ENCODE data around the gene STK36. TPM values are rescaled to one million over a fixed set of nuclear protein-coding genes. Genes with fewer than 3 reads are reported as not detected.
A peak's percentile ranks its signal among the peaks of the same experiment; 100 is the strongest.

The STK36 gene
- total RNA-seq, 1 experiment from 2014 or later: 48.6 TPM

- Histone ChIP-seq H3K4me3 (ENCODE audit: low read depth in 2 of 2, low read length in 2 of 2) (peak within 1 kb of the TSS; percentile 67 to 85), H3K36me3 (ENCODE audit: control insufficient read depth, insufficient read depth, low read length) (peaks cover 15% of the 10 kb centered on the region), H3K27me3 (ENCODE audit: control insufficient read depth, insufficient read depth, low read length) (no peaks in the 10 kb centered on the region), H3K27ac (ENCODE audit: low read length) (peak within 1 kb of the TSS; percentile 89), H3K9me3 (ENCODE audit: control insufficient read depth, insufficient read depth, low read depth, low read length) (no peaks in the 10 kb centered on the region), H3K4me1 (ENCODE audit: control insufficient read depth, insufficient read depth, low read length) (peaks cover 12% of the 10 kb centered on the region)
- TF ChIP-seq, protein P1, sequence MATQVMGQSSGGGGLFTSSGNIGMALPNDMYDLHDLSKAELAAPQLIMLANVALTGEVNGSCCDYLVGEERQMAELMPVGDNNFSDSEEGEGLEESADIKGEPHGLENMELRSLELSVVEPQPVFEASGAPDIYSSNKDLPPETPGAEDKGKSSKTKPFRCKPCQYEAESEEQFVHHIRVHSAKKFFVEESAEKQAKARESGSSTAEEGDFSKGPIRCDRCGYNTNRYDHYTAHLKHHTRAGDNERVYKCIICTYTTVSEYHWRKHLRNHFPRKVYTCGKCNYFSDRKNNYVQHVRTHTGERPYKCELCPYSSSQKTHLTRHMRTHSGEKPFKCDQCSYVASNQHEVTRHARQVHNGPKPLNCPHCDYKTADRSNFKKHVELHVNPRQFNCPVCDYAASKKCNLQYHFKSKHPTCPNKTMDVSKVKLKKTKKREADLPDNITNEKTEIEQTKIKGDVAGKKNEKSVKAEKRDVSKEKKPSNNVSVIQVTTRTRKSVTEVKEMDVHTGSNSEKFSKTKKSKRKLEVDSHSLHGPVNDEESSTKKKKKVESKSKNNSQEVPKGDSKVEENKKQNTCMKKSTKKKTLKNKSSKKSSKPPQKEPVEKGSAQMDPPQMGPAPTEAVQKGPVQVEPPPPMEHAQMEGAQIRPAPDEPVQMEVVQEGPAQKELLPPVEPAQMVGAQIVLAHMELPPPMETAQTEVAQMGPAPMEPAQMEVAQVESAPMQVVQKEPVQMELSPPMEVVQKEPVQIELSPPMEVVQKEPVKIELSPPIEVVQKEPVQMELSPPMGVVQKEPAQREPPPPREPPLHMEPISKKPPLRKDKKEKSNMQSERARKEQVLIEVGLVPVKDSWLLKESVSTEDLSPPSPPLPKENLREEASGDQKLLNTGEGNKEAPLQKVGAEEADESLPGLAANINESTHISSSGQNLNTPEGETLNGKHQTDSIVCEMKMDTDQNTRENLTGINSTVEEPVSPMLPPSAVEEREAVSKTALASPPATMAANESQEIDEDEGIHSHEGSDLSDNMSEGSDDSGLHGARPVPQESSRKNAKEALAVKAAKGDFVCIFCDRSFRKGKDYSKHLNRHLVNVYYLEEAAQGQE (IDR thresholded peaks at IDR 0.05; ENCODE audit: insufficient read depth in 1 of 2, low read depth in 2 of 2, low read length in 1 of 2): no peak
- TF ChIP-seq SIN3A (IDR thresholded peaks at IDR 0.05; ENCODE audit: borderline replicate concordance, insufficient read depth, low read depth, low read length) (peak; percentile 90; the same call in 1 of the 2 replicates), POLR2AphosphoS5 (IDR thresholded peaks at IDR 0.05; ENCODE audit: low read depth, low read length) (peak; percentile 75), TCF7L2 (IDR thresholded peaks at IDR 0.05; ENCODE audit: low read depth, low read length) (peak; percentile 98)
- in situ Hi-C loops (cut with HindIII; ENCODE audit: low pct_unique_long_range_greater_than_20kb, low sequenced_read_pairs): no loop called here
- ATAC-seq: peak; percentile 97
- BruUV-seq (replicated peaks): no TSS peak
- POLR2A ChIA-PET: interaction anchor here (0.6 to 0.9 kb wide), 4 partner anchors 12 to 188 kb away, joined by 3 to 18 read pairs (median 8); partner anchors contain the start of genes RNF25 and STK36
- DNase-seq (ENCODE audit: low read depth, low spot score): peak; percentile 60
- intact Hi-C loops (cut with micrococcal nuclease; ENCODE audit: unreplicated experiment): loop anchor here (2.0 kb wide), 1 partner anchor 187 kb away; no protein-coding TSS in a partner anchor
- CTCF ChIA-PET: interaction anchor here (0.6 to 1.8 kb wide), 9 partner anchors 12 to 239 kb away, joined by 3 to 16 read pairs (median 5); no protein-coding TSS in a partner anchor
These were observed 12.5 kb upstream of the STK36 start, which contains the start of the genes BCS1L and ZNF142 for GRCh38 chr2:218659258-218659987. BCS1L (plus strand) TSS chr2:218659683; CDS start chr2:218660988, 1,305 bp downstream. ZNF142 (minus strand) TSS chr2:218659623; CDS start chr2:218656429, 3,194 bp downstream.

GRCh38 chr2:218659988-218660358, 11.9 kb upstream of the STK36 start:
- Histone ChIP-seq H3K4me3 (ENCODE audit: low read depth in 2 of 2, low read length in 2 of 2) (peak overlapping the region; percentile 67 to 85), H3K27me3 (ENCODE audit: control insufficient read depth, insufficient read depth, low read length) (no peaks in the 10 kb centered on the region), H3K4me1 (ENCODE audit: control insufficient read depth, insufficient read depth, low read length) (peaks cover 12% of the 10 kb centered on the region), H3K36me3 (ENCODE audit: control insufficient read depth, insufficient read depth, low read length) (peaks cover 15% of the 10 kb centered on the region), H3K27ac (ENCODE audit: low read length) (peak overlapping the region; percentile 89), H3K9me3 (ENCODE audit: control insufficient read depth, insufficient read depth, low read depth, low read length) (no peaks in the 10 kb centered on the region)
- no peak for TF ChIP-seq POLR2AphosphoS5 (IDR thresholded peaks at IDR 0.05; ENCODE audit: low read depth, low read length)
- TF ChIP-seq SIN3A (IDR thresholded peaks at IDR 0.05; ENCODE audit: borderline replicate concordance, insufficient read depth, low read depth, low read length): no peak
- TF ChIP-seq, protein P1 (IDR thresholded peaks at IDR 0.05; ENCODE audit: insufficient read depth in 1 of 2, low read depth in 2 of 2, low read length in 1 of 2): no peak
- TF ChIP-seq CTCF (IDR thresholded peaks at IDR 0.05): no peak
- no peak for TF ChIP-seq TCF7L2 (IDR thresholded peaks at IDR 0.05; ENCODE audit: low read depth, low read length)
- in situ Hi-C loops (cut with HindIII; ENCODE audit: low pct_unique_long_range_greater_than_20kb, low sequenced_read_pairs) (no loop called here), intact Hi-C loops (cut with micrococcal nuclease; ENCODE audit: unreplicated experiment) (loop anchor here (2.0 kb wide), 1 partner anchor 187 kb away; no protein-coding TSS in a partner anchor)
- ChIA-PET POLR2A (interaction anchor here (0.6 to 0.9 kb wide), 5 partner anchors 12 to 188 kb away, joined by 3 to 18 read pairs (median 3); partner anchors contain the start of genes RNF25 and STK36), CTCF (interaction anchor here (0.6 to 1.8 kb wide), 8 partner anchors 12 to 238 kb away, joined by 3 to 16 read pairs (median 6); no protein-coding TSS in a partner anchor)
- TSS peak; percentile 96 for BruUV-seq (replicated peaks)
- ATAC-seq (no peak), DNase-seq (ENCODE audit: low read depth, low spot score) (no peak)
